ENCODE data around the gene MDM4.
"Not testable (repeated sequence)": the region's sequence is repeated elsewhere in the genome, so short reads cannot be mapped to it uniquely, and the experiment has no call there.

MDM4 gene

GRCh38 chr1:204563780-204564179 lies 47.6 kb downstream of the MDM4 start:
- DNase-seq: no peak

- DNase-seq: no peak
These were observed 48.6 kb downstream of the MDM4 start for GRCh38 chr1:204564835-204565234.

- DNase-seq: no peak
These were observed 49.7 kb downstream of the MDM4 start for GRCh38 chr1:204565617-204566582.

GRCh38 chr1:204566583-204566955 lies 50.4 kb downstream of the MDM4 start:
- no peak for DNase-seq

GRCh38 chr1:204567071-204567470 lies 50.9 kb downstream of the MDM4 start:
- no peak for DNase-seq

- DNase-seq: no peak
These were observed 52.5 kb downstream of the MDM4 start for GRCh38 chr1:204568576-204569315.

GRCh38 chr1:204569478-204569877 lies 53.3 kb downstream of the MDM4 start:
- no peak for DNase-seq

- not testable (repeated sequence) for DNase-seq
These were observed 53.8 kb downstream of the MDM4 start for GRCh38 chr1:204570021-204570420.

- no peak for DNase-seq
These were observed 54.9 kb downstream of the MDM4 start for GRCh38 chr1:204571128-204571527.

- no peak for DNase-seq
These were observed 55.4 kb downstream of the MDM4 start for GRCh38 chr1:204571631-204572030.

- no peak for DNase-seq
These were observed 57.0 kb downstream of the MDM4 start for GRCh38 chr1:204572923-204573922.

GRCh38 chr1:204574016-204574864 lies 58.0 kb downstream of the MDM4 start:
- no peak for DNase-seq

GRCh38 chr1:204574865-204575163 lies 58.6 kb downstream of the MDM4 start:
- no peak for DNase-seq

GRCh38 chr1:204575221-204576190 lies 59.3 kb downstream of the MDM4 start:
- DNase-seq: no peak

GRCh38 chr1:204576422-204576821 lies 60.2 kb downstream of the MDM4 start:
- no peak for DNase-seq

GRCh38 chr1:204577794-204578478 lies 61.7 kb downstream of the MDM4 start:
- DNase-seq: no peak

GRCh38 chr1:204578867-204579664 lies 62.9 kb downstream of the MDM4 start:
- DNase-seq: no peak

GRCh38 chr1:204579681-204580080 lies 63.5 kb downstream of the MDM4 start:
- DNase-seq: no peak

GRCh38 chr1:204580862-204581261 lies 64.7 kb downstream of the MDM4 start:
- no peak for DNase-seq

Data from GOT3 (cell line).